GM21786 (cell line): ENCODE results near the gene NCOA3.
"Not testable (repeated sequence)": the region's sequence is repeated elsewhere in the genome, so short reads cannot be mapped to it uniquely, and the experiment has no call there.

Source experiments
- ATAC-seq: cut with Tn5 transposase; IDR thresholded peaks from one replicate; pipeline ENCODE4 v1.9.1; 2021; ENCODE audit not compliant: unreplicated experiment

The NCOA3 gene

GRCh38 chr20:47501482-47502270 lies at the start of gene NCOA3:
Gene NCOA3 (plus strand): TSS chr20:47501887. CDS start chr20:47622248, 120,361 bp downstream.
- peak; percentile 73 for ATAC-seq

- ATAC-seq, result no peak
Measured at GRCh38 chr20:47452736-47453161, 48.9 kb upstream of the NCOA3 start.

DNA sequence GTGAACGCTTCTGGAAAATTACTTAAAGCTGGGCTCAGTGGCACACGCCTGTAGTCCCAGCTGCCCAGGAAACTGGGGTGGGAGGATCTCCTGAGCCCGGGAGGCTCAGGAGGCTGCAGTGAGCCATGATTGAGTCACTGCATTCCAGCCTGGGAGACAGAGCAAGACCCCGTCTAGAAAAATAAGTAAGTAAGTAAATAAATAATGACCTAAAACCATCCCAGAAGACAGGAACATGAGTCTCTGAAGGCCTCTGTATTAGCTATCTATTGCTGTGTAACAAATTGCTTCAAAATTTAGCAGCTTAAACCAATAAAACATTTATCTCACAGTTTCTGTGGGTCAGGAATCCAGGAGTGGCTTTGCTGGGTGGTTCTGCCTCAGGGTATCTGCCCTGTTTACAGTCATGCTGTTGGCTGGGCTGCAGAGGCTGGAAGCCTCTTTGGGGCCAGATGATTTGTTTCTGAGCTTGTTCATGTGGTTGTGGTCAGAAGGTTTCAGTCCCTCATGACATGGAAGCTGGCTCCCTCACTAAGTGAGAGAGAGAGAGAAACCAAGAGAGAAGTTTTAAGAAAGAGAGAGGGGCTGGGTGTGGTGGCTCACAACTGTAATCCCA lies 48.4 kb upstream of the NCOA3 start:
- ATAC-seq, result peak; percentile 72

DNA sequence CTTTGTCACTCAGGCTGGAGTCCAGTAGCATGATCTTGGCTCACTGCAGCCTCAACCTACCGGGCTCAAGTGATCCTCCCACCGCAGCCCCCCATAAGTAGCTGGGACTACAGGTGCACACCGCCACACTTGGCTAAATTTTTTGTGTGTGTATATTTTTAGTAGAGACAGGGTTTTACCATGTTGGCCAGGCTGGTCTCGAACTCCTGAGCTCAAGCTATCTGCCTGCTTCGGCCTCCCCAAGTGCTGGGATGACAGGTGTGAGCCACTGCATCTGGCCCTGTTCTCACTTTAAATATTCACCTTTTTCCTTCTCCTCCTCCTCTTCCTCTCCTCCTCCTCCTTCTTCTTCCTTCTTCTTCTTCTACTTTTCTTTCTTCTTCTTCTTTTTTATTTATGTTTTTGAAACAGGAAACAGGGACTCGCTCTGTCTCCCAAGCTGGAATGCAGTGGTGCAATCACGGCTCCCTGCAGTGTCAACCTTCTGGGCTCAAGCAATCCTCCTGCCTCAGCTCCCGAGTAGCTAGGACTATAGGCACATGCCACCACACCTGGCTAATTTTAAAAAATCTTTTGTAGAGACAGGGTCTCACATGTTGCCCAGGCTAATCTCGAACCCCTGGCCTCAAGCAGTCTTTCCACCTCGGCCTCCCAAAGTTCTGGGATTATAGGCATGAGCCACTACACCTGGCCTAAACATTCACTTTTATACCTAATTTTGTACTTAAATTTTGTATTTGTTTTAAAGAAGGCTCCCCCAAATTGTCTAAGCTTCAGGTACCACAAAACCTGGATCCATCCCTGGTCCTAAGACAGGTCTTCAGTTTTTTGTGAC lies 47.2 kb upstream of the NCOA3 start:
- no peak for ATAC-seq

GRCh38 chr20:47455133-47456040 lies 46.3 kb upstream of the NCOA3 start:
- no peak for ATAC-seq

- no peak for ATAC-seq
Measured at GRCh38 chr20:47456041-47456537, 45.6 kb upstream of the NCOA3 start.

GRCh38 chr20:47456952-47457724 lies 44.5 kb upstream of the NCOA3 start:
- no peak for ATAC-seq

DNA sequence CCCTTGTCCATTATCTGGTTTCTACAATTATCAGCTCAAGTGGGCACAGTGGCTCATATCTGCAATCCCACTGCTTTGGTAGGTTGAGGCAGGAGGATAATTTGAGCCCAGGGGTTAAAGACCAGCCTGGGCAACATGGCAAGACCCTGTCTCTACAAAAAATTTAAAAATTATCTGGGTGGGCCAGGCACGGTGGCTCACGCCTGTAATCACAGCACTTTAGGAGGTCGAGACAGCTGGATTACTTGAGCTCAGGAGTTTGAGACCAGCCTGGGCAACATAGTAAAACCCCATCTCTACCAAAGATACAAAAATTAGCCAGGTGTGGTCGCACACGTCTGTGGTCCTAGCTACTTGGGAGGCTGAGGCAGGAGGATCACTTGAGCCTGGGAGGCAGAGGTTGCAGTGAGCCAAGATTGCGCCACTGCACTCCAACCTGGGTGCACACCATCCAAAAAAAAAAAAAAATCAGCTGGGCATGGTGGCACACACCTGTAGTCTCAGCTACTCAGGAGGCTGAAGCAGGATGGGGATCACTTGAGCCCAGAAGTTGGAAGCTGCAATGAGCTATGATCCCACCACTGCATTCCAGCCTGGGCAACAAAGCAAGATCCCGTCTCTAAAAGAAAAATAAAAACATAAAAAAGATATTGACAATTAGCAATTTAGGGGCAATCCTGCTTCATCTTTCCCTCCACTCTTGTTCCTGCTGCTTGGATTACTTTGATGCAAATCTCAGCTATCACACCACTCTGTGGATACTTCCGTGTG lies 43.2 kb upstream of the NCOA3 start:
- ATAC-seq, result not testable (repeated sequence)

GRCh38 chr20:47459344-47460073 lies 42.2 kb upstream of the NCOA3 start:
- ATAC-seq, result no peak

DNA sequence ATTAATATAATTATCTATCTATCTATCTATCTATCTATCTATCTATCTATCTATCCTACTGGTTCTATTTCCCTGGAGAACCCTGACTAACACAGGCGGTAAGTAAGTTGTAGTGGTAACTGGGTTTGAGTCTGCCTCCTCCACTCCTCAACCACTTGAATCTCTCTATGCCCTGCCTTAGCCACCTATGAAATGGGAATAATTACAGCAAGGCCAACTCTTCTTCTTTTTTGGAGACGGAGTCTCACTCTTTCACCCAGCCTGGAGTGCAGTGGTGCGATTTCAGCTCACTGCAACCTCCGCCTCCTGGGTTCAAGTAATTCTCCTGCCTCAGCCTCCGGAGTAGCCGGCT lies 41.0 kb upstream of the NCOA3 start:
- not testable (repeated sequence) for ATAC-seq

DNA sequence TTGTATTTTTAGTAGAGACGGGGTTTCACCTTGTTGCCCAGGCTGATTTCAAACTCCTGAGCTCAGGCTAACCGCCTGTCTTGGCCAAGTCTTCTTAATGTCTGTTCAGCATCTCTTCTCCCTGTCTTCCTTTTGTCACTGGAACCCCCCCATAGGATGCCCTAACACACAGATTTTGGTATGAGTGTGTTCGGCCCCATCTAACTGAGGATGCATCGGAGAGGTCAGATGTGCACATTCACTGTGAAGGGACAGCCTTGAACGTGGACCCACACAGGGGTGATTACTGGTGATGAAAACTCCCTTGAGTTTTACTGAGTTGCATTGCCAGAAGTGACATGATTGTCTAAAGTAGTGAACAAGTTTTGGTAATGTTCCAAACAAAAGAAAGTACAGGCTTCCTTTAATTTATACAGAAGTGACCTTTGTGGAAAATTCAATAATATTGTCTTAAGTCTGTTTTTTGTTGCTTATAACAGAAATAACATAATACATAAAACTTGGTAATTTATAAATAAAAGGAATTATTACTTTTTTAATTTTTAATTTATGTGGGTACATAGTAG lies 40.5 kb upstream of the NCOA3 start:
- no peak for ATAC-seq

DNA sequence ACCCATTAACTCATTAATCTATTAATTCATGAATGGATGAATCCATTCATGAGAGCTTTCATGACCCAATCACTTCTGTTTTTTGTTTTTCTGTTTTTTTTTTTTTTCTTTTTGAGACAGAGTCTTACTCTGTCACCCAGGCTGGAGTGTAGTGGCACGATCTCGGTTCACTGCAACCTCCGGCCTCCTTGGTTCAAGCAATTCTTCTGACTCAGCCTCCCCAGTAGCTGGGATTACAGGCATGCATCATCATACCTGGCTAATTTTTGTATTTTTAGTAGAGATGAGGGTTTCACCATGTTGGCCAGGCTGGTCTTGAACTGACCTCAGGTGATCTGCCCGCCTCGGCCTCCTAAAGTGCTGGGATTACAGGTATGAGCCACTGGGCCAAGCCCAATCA lies 39.8 kb upstream of the NCOA3 start:
- ATAC-seq, result not testable (repeated sequence)

DNA sequence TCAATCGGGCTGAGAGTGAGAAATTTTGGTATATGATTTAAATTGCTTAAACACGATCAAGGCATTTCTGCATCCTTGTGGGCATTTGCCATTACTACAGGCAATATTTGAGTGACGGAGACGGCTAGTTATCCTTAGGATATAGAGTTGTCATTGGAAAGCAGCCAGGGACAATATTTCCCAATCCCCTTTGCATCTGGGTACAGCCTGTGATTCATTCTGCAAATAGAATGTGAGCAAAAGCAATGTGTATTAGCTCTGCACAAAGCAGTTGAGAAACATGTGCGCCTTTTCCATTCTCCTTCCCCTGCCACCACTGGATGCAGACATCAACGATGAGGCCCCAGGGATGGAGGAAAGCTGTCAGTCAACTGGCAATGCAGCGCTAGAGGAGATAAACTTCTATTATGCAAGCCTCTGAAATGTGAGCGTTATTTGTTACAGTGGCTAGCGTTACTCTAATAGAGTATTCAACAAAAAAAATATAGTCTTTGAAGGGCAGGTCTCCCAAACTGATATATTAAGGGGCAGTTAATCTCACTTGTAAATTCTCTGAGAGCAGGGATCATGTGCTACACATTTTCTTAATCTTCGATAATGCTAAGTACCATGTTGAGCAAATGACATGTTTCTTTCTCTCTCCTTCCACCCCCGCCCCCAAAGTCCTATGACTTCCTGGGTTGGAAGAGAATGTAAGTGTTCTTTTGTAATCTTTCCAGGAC lies 37.1 kb upstream of the NCOA3 start:
- no peak for ATAC-seq

- ATAC-seq, result no peak
Measured at GRCh38 chr20:47465335-47466090, 36.2 kb upstream of the NCOA3 start.

DNA sequence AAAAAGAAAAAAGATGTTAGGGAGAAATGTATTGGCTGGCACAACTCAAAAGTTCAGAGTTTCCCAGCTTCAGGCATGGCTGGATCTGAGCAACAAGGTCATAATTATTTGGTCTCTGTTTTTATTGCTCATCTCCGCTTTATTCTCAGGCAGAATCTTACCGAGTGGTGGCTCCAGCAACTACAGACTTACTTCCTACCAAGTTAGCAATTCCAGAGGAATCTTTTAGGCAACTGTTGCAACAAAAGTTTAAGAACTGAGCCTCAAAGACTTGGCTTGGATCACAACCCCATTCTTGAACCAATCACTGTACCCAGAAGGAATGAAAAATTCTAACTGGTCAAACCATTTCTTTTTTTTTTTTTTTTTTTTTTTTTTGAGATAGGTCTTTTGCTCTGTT lies 35.5 kb upstream of the NCOA3 start:
- no peak for ATAC-seq

DNA sequence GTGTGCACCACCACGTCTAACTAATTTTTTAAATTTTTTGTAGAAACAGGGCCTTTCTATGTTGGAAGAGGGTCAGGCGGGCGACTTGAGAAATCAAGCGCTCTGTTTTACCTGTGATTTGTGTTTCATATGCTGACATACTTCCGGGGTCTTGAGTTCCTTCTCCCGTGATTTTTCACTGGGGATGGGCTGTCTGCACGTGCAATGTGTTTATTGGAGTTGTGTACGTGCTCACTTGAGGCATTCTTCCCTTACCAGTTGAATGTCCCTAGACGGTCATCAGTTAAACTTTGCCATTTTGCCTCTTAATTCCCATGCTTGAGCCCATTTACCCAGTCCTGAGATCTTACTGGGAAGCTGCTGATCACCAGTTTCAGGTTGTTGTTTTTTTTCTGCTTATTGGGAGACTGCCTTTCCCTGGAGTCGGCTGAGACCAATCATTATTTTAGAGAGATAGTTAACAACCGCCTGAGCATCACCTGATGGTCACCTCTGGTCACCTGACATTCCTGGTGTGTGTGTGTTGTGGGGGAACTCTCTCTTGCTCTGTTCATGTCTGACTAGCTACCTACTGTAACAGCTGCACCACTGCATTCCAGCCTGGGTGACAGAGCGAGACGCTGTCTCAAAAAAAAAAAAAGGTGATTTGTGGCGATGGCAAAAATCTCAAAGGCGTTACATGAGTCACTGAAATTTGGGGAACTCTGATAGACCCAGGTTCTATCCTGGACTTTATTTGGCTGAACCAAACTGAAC lies 34.8 kb upstream of the NCOA3 start:
- ATAC-seq, result no peak
